Right lobe of liver (tissue), 4 donors: ENCODE measurements around the gene SLC38A8.

Experiments
- POLR2A ChIP-seq: fragments of 450-650 bp; IDR thresholded peaks from one replicate; pipeline ENCODE4 v1.6.1; 2017; ENCODE audit warnings: antibody characterized with exemption, mild to moderate bottlenecking
- TF ChIP-seq, protein P1 (sequence below), 4 donors: fragments of 200-600 bp in 3 of 4; fragments of 450-650 bp in 1 of 4; IDR thresholded peaks; one replicate each; pipeline versions ENCODE4 v1.5.1 to v1.8.0; 2016 to 2022; ENCODE audit warnings: antibody characterized with exemption in 4 of 4, mild to moderate bottlenecking in 2 of 4
- donor health status: DM: no; HTN: no; CAD: no.
- donor health status: DM: no; HTN: no; CAD: no.
- donor health status: DM: no; HTN: yes; CAD: no.

DNA sequence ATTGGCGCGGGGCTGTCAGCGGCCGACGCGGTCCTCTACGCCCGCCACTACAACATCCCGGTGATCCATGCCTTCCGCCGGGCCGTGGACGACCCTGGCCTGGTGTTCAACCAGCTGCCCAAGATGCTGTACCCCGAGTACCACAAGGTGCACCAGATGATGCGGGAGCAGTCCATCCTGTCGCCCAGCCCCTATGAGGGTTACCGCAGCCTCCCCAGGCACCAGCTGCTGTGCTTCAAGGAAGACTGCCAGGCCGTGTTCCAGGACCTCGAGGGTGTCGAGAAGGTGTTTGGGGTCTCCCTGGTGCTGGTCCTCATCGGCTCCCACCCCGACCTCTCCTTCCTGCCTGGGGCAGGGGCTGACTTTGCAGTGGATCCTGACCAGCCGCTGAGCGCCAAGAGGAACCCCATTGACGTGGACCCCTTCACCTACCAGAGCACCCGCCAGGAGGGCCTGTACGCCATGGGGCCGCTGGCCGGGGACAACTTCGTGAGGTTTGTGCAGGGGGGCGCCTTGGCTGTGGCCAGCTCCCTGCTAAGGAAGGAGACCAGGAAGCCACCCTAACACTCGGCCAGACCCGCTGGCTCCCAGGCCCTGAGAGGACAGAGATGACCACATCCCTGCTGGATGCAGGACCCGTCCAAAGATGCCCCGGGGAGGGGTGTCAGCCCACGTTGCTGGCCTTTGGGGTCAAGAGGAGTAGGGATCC lies 77.0 kb downstream of the SLC38A8 start:
- TF ChIP-seq, protein P1, sequence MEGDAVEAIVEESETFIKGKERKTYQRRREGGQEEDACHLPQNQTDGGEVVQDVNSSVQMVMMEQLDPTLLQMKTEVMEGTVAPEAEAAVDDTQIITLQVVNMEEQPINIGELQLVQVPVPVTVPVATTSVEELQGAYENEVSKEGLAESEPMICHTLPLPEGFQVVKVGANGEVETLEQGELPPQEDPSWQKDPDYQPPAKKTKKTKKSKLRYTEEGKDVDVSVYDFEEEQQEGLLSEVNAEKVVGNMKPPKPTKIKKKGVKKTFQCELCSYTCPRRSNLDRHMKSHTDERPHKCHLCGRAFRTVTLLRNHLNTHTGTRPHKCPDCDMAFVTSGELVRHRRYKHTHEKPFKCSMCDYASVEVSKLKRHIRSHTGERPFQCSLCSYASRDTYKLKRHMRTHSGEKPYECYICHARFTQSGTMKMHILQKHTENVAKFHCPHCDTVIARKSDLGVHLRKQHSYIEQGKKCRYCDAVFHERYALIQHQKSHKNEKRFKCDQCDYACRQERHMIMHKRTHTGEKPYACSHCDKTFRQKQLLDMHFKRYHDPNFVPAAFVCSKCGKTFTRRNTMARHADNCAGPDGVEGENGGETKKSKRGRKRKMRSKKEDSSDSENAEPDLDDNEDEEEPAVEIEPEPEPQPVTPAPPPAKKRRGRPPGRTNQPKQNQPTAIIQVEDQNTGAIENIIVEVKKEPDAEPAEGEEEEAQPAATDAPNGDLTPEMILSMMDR (IDR thresholded peaks at IDR 0.05), result no peak
- no peak for TF ChIP-seq POLR2A
